Measurements from ENCODE around the gene SNCB. TPM values are rescaled to one million over a fixed set of nuclear protein-coding genes. Genes with fewer than 3 reads are reported as not detected.
"Not testable (repeated sequence)": the region's sequence is repeated elsewhere in the genome, so short reads cannot be mapped to it uniquely, and the experiment has no call there.

The SNCB gene
- total RNA-seq, 1 donor from 2014 or later = not detected

DNA sequence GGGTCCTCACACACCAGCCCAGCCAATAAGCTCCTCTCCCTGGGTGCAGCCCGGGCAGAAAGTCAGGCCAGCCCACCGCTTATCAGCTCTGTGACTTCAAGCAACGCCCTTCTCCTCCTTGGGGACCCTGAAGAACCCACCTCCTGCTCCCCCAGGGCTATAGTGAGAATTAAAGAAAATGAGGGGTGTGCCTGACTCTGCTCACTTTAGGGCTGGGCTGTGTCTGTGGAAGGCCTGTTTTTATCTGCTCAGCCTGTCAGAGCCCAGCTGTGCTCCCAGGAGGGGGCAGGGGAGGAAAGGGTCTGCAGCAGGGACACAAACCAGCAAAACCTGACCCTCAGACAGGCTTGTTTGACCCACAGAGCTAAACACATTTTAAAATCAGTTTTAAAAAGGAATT is 24.3 kb downstream of the SNCB start:
- Mint-ChIP-seq H3K4me3 (no peak overlapping the region), H3K4me1 (peaks cover 44% of the 10 kb centered on the region)

DNA sequence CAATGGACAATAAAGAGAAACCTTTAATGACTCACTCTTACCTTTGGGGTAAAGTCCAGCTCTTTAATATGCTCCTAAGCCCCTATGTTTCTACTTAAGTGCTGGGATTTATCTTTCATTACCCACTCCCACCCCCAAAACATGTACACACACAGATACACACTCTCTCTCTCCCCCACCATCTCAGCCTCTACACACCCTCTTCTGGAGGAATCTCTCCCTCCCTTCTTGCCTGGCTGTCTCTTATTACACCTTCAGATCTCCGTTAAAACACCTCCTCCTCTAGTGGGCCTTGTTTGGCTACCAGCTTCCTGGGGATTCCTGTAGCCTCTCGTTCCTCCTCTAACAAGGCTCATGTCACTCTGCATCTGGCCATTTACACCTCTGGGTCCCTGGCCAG is 27.2 kb downstream of the SNCB start:
- DNase-seq (ENCODE audit: low spot score) = no peak
- H4K20me1 ChIP-seq (ENCODE audit: low read depth) = peaks cover 3% of the 10 kb centered on the region
- H3K4me2 ChIP-seq = no peak overlapping the region
- no peaks in the 10 kb centered on the region for H3F3A ChIP-seq (ENCODE audit: low read depth)
- Mint-ChIP-seq H3K9me3 (no peaks in the 10 kb centered on the region), H3K4me1 (peaks cover 31% of the 10 kb centered on the region), H3K4me3 (no peak overlapping the region), H3K36me3 (peaks cover 7% of the 10 kb centered on the region), H3K27me3 (ENCODE audit: insufficient read depth, low read depth) (peaks cover 2% of the 10 kb centered on the region), H3K27ac (peak overlapping the region; percentile 25)
- no peak overlapping the region for H3K4me3 ChIP-seq
- TF ChIP-seq EZH2phosphoT487 (IDR thresholded peaks at IDR 0.05) (no peak), EZH2 (IDR thresholded peaks at IDR 0.05) (no peak)
- TF ChIP-seq, protein P1, sequence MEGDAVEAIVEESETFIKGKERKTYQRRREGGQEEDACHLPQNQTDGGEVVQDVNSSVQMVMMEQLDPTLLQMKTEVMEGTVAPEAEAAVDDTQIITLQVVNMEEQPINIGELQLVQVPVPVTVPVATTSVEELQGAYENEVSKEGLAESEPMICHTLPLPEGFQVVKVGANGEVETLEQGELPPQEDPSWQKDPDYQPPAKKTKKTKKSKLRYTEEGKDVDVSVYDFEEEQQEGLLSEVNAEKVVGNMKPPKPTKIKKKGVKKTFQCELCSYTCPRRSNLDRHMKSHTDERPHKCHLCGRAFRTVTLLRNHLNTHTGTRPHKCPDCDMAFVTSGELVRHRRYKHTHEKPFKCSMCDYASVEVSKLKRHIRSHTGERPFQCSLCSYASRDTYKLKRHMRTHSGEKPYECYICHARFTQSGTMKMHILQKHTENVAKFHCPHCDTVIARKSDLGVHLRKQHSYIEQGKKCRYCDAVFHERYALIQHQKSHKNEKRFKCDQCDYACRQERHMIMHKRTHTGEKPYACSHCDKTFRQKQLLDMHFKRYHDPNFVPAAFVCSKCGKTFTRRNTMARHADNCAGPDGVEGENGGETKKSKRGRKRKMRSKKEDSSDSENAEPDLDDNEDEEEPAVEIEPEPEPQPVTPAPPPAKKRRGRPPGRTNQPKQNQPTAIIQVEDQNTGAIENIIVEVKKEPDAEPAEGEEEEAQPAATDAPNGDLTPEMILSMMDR (IDR thresholded peaks at IDR 0.05) = no peak
- H3K27ac ChIP-seq = no peak overlapping the region
- H2AFZ ChIP-seq (replicated peaks) = no peak overlapping the region
- H3K79me2 ChIP-seq (ENCODE audit: low read depth) = no peaks in the 10 kb centered on the region
- H3K4me1 ChIP-seq = peaks cover 5% of the 10 kb centered on the region
- no peak overlapping the region for H3K9ac ChIP-seq
- peaks cover 4% of the 10 kb centered on the region for H3K27me3 ChIP-seq
- no peaks in the 10 kb centered on the region for H3K36me3 ChIP-seq
- H3K9me3 ChIP-seq (ENCODE audit: low read depth) = no peaks in the 10 kb centered on the region

More for the DNA sequence above, 24.3 kb downstream of the SNCB start:
- no peaks in the 10 kb centered on the region for H3K9me3 ChIP-seq (ENCODE audit: low read depth)
- peaks cover 13% of the 10 kb centered on the region for H3K27me3 Mint-ChIP-seq (ENCODE audit: insufficient read depth, low read depth)
- no peak for DNase-seq (ENCODE audit: low spot score)
- TF ChIP-seq EZH2phosphoT487 (IDR thresholded peaks at IDR 0.05) = no peak
- no peak for TF ChIP-seq EZH2 (IDR thresholded peaks at IDR 0.05)
- TF ChIP-seq, protein P1 (IDR thresholded peaks at IDR 0.05) = no peak
- H3K9ac ChIP-seq = no peak overlapping the region
- H3K27ac ChIP-seq = no peak overlapping the region
- no peaks in the 10 kb centered on the region for H3K9me3 Mint-ChIP-seq
- no peak overlapping the region for H3K4me3 ChIP-seq
- no peaks in the 10 kb centered on the region for H3K36me3 Mint-ChIP-seq
- H3K27ac Mint-ChIP-seq = no peak overlapping the region
- H3K27me3 ChIP-seq = peaks cover 21% of the 10 kb centered on the region
- peaks cover 5% of the 10 kb centered on the region for H3K4me1 ChIP-seq
- no peaks in the 10 kb centered on the region for H3K36me3 ChIP-seq
- H4K20me1 ChIP-seq (ENCODE audit: low read depth) = peaks cover 16% of the 10 kb centered on the region
- H3K79me2 ChIP-seq (ENCODE audit: low read depth) = no peaks in the 10 kb centered on the region
- H3F3A ChIP-seq (ENCODE audit: low read depth) = peaks cover 5% of the 10 kb centered on the region
- no peak overlapping the region for H2AFZ ChIP-seq (replicated peaks)
- no peak overlapping the region for H3K4me2 ChIP-seq

DNA sequence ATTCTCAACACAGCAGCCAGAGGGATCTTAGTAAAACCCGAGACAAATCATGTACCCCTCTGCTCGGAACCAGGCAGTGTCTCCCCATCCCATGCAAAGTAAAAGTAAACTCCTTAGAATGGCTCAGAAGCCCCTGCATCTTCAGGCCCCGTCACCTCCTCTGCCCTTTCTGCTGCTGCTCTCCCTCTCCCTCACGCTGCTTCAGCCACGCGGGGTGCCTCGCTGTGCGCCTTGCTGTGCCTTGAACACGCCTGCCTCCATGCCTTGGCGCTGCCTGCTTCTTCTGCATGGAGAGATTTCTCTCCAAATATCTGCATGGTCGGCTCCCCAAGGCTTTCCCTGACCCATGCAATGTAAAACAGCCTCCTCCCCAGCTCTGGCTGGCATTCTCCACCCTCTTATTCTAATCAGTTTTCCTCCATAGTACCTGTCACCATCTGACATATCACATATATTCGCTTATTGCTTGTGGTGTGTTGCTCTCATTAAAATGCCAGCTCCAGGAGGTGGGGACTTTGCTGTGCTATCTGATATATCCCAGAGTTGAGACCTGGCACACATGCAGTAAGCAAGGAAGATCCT is 28.3 kb downstream of the SNCB start:
- Histone ChIP-seq H3K4me2 (no peak overlapping the region), H3K36me3 (no peaks in the 10 kb centered on the region), H3K79me2 (ENCODE audit: low read depth) (no peaks in the 10 kb centered on the region), H3K4me1 (peaks cover 5% of the 10 kb centered on the region), H3K4me3 (no peak overlapping the region), H3K9ac (no peak overlapping the region), H3K9me3 (ENCODE audit: low read depth) (no peaks in the 10 kb centered on the region), H4K20me1 (ENCODE audit: low read depth) (peaks cover 3% of the 10 kb centered on the region), H3F3A (ENCODE audit: low read depth) (peaks cover 4% of the 10 kb centered on the region), H3K27me3 (peaks cover 15% of the 10 kb centered on the region), H3K27ac (no peak overlapping the region), H2AFZ (replicated peaks) (no peak overlapping the region)
- H3K27me3 Mint-ChIP-seq (ENCODE audit: insufficient read depth, low read depth) = peaks cover 2% of the 10 kb centered on the region
- TF ChIP-seq EZH2phosphoT487 (IDR thresholded peaks at IDR 0.05) (no peak), EZH2 (IDR thresholded peaks at IDR 0.05) (no peak)
- TF ChIP-seq, protein P1 (IDR thresholded peaks at IDR 0.05) = no peak
- no peak for DNase-seq (ENCODE audit: low spot score)
- peak overlapping the region; percentile 3 for H3K27ac Mint-ChIP-seq
- H3K4me1 Mint-ChIP-seq = peaks cover 31% of the 10 kb centered on the region
- H3K4me3 Mint-ChIP-seq = no peak overlapping the region
- H3K9me3 Mint-ChIP-seq = no peaks in the 10 kb centered on the region
- H3K36me3 Mint-ChIP-seq = peaks cover 7% of the 10 kb centered on the region

DNA sequence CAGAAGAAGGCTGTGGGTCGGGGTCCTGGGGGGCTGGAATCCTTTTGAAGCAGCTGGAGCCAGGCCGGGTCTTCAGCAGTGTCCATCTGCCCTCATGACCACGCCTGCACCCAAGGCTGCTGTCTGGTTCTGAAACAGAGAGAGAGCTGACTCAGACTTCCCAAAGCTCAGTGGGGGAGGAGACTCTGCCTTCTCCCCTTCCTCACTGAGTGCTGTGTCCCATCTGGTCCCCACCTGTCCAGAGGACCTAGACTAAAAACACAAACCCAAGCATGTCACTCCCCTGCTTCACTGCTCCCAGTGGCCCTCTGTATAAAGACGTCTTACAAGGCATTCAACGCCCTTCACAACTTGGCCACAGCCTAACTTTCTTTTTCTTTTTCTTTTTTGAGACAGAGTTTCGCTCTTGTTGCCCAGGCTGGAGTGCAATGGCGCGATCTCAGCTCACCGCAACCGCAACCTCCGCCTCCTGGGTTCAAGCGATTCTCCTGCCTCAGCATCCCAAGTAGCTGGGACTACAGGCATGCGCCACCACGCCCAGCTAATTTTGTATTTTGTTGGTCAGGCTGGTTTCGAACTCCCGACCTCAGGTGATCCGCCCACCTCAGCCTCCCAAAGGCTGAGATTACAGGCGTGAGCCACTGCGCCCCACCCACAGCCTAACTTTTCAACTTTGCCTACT is 30.4 kb downstream of the SNCB start:
- peak overlapping the region; percentile 79 for H3K27ac Mint-ChIP-seq
- DNase-seq (ENCODE audit: low spot score); H3K9me3 Mint-ChIP-seq: not testable (repeated sequence)

More for the DNA sequence above, 30.4 kb downstream of the SNCB start:
- not testable (repeated sequence) for H3K4me2 ChIP-seq; H3K9ac ChIP-seq; H2AFZ ChIP-seq (replicated peaks); H3K4me1 ChIP-seq; H4K20me1 ChIP-seq (ENCODE audit: low read depth); H3K4me3 ChIP-seq; H3K27ac ChIP-seq; H3K9me3 ChIP-seq (ENCODE audit: low read depth); H3F3A ChIP-seq (ENCODE audit: low read depth); H3K36me3 ChIP-seq; H3K27me3 Mint-ChIP-seq (ENCODE audit: insufficient read depth, low read depth); H3K79me2 ChIP-seq (ENCODE audit: low read depth); H3K36me3 Mint-ChIP-seq; H3K4me3 Mint-ChIP-seq
- H3K27me3 ChIP-seq = peaks cover 24% of the 10 kb centered on the region
- H3K4me1 Mint-ChIP-seq = peaks cover 26% of the 10 kb centered on the region
